8988T (cell line): Measurements from ENCODE around the gene SVOPL.
"Not testable (repeated sequence)": the region's sequence is repeated elsewhere in the genome, so short reads cannot be mapped to it uniquely, and the experiment has no call there.

Source experiments
- DNase-seq: peaks from one replicate; pipeline ENCODE4 v3.0.0; 2011

Gene SVOPL

DNA sequence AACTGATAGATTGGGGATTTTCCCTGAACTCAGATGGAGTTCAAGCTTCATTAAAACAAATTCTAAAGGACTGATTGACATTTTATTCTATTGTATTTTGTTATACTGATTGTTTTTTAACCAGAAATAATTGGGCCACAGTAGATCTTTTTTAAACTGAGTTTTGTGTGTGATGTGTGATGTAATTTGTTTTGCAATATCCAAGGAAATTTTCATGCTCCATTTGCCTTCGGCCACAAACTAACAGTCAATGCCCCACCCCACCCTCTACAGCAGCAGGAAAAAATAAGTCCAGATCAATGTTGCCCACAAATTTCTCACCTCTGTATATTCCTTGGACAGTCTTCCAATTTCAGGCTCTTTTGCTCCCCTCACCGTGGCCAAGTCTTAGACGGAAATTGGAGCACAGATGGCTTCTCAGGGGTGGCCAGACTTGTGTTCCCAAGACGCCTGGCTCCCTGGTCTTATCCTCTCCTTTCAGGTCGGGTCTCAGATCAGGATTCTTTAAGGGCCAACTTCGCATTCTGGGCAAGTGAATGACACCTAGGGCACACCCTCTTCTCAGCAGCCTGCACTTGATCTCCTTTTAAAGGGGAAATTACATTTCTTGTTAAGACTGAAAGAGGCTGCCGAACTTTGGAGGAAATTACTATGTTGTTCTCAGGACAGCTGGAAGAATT, at the start of gene SVOPL:
Gene SVOPL, minus strand, starts transcription at position 506 of the 680 bp plus-strand sequence. CDS start 22,317 bp downstream, outside the sequence.
- DNase-seq, result no peak

- no peak for DNase-seq
Observed at GRCh38 chr7:138750473-138750872, 49.3 kb upstream of the SVOPL start.

- DNase-seq, result no peak
Observed at GRCh38 chr7:138749960-138750359, 48.8 kb upstream of the SVOPL start.

GRCh38 chr7:138748666-138749065, 47.5 kb upstream of the SVOPL start:
- DNase-seq, result no peak

DNA sequence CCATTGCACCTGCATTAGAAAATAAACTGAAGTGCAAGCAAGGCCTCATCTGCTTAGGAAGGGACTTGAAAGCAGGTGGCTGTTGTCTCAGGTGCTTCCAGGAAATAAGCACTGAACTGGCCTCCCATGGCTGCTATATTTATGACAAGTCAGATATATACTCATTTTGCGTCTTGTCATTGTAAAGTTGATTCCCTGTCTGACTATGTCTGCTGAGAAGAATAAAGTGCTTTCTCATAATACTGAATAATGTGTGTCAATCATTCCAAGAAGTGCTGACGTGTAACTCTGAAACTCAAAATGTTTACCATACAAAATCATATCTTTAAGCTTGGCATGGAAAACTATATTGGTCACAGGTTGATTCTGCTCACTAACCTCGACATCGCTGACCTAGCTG, 44.9 kb upstream of the SVOPL start:
- DNase-seq, result no peak

DNA sequence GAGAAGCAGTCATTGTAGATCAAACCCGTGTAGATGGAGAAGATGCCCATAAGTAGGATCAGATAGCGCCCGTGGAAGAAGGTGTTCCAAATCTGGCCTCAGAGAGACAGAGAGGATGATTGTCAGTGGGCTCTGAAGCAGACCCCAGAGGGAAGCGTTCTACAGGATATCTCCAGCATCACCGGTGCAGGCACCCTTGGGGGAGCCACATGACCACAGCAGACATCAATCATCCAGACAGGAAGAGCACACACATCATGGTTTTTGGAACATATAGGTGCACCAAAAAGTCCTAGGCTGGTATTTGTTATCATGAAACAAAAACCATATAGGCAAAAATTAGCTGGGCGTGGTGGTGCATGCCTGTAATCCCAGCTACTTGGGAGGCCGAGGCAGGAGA, 44.0 kb upstream of the SVOPL start:
- no peak for DNase-seq

GRCh38 chr7:138741453-138741735, 40.2 kb upstream of the SVOPL start:
- no peak for DNase-seq

DNA sequence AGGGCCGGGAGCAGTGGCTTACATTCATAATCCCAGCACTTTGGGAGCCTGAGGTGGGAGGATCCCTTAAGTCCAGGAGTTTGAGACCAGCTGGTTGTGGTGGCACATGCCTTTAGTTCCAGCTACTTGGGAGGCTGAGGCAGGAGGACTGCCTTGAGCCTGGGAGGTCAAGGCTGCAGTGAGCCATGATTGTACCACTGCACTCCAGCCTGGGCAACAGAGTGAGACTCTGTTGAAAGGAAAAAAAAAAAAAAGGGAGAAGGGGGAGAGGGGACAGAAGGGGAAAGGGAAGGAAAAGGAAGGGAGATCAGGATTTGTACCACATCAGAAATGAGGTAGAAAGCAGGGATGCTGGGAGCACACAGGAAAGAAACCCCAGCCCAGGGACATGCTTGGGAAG, 38.7 kb upstream of the SVOPL start:
- no peak for DNase-seq

- no peak for DNase-seq
Observed at GRCh38 chr7:138738551-138739335, 37.6 kb upstream of the SVOPL start.

GRCh38 chr7:138738114-138738513, 37.0 kb upstream of the SVOPL start:
- no peak for DNase-seq

- no peak for DNase-seq
Observed at GRCh38 chr7:138735399-138735798, 34.2 kb upstream of the SVOPL start.

DNA sequence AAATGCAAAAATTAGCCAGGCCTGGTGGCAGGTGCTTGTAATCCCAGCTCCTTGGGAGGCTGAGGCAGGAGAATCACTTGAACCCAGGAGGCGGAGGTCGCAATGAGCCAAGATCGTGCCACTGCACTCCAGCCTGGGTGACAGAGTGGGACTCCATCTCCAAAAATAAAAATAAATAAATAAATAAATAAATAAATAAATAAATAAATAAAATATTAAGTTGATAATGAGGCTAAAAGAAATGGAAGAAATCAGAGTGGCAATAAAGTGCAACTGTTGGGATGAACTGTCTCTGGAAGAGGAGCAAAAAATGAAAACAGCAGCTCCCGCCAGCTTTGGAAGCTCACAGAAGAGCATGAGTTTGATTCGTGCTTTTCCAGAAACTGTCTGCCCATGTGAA, 30.6 kb upstream of the SVOPL start:
- not testable (repeated sequence) for DNase-seq

DNA sequence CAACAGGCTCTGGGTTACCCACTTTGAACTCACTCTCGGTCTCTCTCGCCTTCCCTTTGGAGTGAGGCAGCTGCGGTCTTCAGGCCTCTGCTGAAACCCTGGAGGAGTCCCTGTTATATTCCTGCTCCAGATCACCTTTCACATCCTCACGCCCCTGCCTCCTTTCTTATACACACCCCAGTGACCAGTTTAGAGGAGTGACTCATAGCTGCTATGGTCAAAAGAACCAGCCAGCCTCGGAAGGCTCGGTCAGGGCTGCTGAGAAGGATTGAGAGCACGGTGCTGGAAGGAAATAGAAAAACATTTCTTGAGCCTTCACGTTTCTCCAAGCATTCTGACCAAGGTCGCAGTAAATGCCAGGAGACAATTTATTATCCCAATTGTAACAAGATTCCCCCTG, 28.3 kb upstream of the SVOPL start:
- DNase-seq, result no peak

DNA sequence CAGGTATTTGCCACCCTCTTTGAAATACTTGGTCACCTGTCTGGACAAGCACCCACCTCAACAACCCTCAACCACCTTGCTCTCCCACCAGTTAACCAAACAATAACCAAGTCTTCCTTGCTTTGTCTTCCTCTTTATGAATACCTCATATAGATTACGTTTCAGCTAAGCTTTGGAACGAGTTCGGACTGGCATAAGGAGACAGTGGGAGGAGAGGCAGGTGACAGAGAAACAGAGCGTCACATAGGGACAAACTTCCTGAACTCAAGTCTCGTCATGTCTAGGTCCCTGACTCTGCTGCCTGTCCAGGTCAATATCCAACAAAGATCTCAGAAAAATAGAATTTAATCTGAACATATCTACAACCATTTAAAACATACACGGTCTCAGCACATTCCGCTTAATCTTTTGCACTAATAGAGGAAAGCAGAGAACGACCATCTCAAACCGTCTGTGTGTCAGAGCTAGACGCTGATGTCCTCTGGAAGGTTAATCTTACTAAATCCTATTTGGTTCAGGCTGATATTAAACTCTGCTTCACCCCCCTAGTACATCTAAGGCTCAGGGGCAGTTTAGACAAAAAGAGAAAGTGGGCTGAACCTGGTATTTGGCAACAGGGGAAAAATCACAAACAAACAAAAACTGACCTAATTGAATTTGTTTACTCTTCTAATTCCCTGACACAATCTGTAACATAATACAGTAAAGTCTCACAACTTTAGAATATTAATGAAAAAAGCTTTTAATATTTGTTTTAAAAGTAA, 26.4 kb upstream of the SVOPL start:
- no peak for DNase-seq

DNA sequence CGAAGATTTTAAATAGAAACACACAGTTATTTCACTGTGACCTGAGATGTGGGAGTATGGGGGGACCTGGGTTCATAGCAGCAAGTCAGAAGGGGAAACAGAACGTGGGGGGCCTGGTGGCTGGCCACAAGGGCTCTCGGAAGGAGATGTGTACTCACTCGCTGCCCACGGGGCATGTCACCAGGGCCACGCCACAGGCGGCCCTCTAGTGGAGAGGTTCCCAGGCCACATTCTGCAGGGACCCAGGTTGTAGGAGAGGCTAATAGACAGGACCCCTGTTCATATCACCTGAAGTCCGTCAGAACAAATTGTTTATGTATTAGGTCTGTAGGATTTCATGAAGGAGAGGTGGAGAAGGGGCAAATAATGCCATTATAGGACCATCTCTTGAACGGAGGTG, 25.1 kb upstream of the SVOPL start:
- DNase-seq, result peak; percentile 20

GRCh38 chr7:138720286-138720685, 19.1 kb upstream of the SVOPL start:
- DNase-seq, result no peak

DNA sequence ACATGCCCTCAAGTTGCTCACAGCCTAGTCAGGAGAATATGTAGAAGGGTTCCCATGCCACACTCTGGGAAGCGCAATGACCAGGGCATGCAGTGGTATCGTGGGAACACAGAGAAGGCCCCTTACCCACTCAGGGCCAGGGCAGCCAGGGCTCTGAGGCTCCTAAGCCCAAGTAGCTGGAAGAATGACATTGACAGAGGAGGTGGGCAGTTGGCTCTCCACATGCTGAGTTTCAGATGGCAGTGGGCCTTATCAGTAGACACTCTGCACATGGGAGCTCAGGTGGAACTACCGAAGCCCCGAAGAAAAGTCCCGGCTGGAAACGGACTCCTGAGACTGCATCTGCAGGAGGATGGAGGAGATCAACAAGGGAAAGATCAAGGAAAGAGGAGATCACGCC, 15.7 kb upstream of the SVOPL start:
- no peak for DNase-seq

DNA sequence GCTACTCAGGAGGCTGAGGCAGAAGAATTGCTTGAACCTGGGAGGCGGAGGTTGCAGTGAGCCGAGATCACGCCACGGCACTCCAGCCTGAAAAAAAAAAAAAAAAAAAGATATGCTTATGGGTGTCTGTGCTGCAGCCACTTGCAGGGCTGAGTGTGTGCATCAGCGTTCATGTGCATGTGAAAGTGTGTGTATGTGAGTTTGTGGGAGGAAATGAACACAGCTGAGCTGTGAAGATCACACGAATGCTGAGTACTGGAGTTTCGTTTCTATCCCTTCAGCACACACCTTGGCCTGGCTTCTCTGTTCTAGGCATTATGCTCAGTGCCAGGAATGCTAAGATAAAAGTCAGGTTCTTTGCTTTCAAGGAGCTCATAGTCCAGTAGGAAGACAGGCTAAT, 12.0 kb upstream of the SVOPL start:
- no peak for DNase-seq

GRCh38 chr7:138712652-138713051, 11.5 kb upstream of the SVOPL start:
- DNase-seq, result no peak

- DNase-seq, result no peak
Observed at GRCh38 chr7:138710536-138711385, 9.6 kb upstream of the SVOPL start.

DNA sequence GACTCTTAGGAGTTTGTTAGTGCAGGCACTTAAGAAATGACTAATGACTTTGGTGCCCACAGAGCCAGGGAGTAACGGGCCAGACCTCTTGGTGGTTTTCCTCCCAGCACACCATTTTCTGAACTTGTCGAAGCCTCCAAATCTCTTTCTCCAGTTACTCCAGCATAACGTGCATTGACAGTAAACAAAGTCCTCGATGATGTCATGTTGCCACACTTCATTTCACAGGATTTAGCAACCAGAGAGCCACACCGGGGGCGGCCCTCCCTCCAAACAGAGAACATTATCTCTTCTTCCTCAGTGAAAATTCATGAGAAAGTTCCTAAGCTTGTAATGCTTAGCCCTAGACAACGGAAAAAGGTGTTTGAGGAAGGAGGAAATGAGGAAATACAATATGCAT, 4.0 kb upstream of the SVOPL start:
- no peak for DNase-seq

DNA sequence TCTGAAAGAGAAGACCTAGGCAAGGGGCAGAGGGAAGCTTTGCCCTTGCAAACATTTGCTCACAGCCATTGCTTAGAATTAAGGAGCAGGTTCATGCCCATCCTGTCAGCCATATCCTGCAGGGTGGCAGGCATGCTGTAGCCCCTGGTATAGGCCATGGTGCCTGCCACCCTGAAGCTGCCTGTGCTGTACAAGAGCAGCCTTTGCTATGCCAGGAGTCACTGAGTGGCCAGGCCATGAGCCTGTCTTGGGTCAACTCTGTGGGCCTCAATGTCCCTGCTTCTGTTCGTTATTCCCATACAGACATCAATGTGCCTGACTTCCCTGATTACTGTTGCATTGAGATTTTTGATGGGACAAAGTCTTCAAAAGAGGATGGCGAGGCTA, 368 bp upstream of the SVOPL start:
- no peak for DNase-seq

- DNase-seq, result no peak
Observed at GRCh38 chr7:138699661-138700060, 1.5 kb downstream of the SVOPL start.
